ENCODE results near the gene ACAP1. TPM values are rescaled to one million over a fixed set of nuclear protein-coding genes. Genes with fewer than 3 reads are reported as not detected.

ACAP1 gene
- polyA plus RNA-seq, 1 donor (not counting 4 experiments of a cell fraction or from before 2014, with no cell fraction given): 1.7 TPM

GRCh38 chr17:7292194-7292593 lies 44.1 kb upstream of the ACAP1 start:
- H3K4me3 ChIP-seq (ENCODE audit: control insufficient read depth in 2 of 3, extremely low read depth in 1 of 3, insufficient read depth in 2 of 3, low read depth in 1 of 3, low read length in 3 of 3): no peak overlapping the region
- dilution Hi-C loops (cut with MboI; ENCODE audit: extremely low pct_ligation_motif_present, low sequenced_read_pairs): no loop called here
- H4K20me1 ChIP-seq (ENCODE audit: control insufficient read depth, extremely low read depth, insufficient read depth, low read length): peaks cover 2% of the 10 kb centered on the region
- H3K9me3 ChIP-seq (ENCODE audit: control insufficient read depth, low read depth, low read length): no peaks in the 10 kb centered on the region
- no peak for FAIRE-seq
- H3K9ac ChIP-seq (ENCODE audit: control insufficient read depth, extremely low read depth, insufficient read depth, low read length): no peak overlapping the region
- TF ChIP-seq CTCF (optimal IDR thresholded peaks at IDR 0.05 in 1 of 3, IDR thresholded peaks at IDR 0.05 in 1 of 3, conservative IDR thresholded peaks at IDR 0.05 in 1 of 3; ENCODE audit: extremely low read depth in 1 of 3, insufficient read depth in 2 of 3, low read length in 3 of 3): no peak
- no peak for TF ChIP-seq EZH2 (IDR thresholded peaks at IDR 0.05; ENCODE audit: low read length)
- no peaks in the 10 kb centered on the region for H3K79me2 ChIP-seq (ENCODE audit: control insufficient read depth, insufficient read depth, low read length)
- H3K27me3 ChIP-seq (ENCODE audit: control insufficient read depth, extremely low read depth, insufficient read depth, low read length): peaks cover 45% of the 10 kb centered on the region
- peaks cover 23% of the 10 kb centered on the region for H3K4me1 ChIP-seq (ENCODE audit: control insufficient read depth, extremely low read depth, insufficient read depth, low read length)
- no peaks in the 10 kb centered on the region for H3K36me3 ChIP-seq (ENCODE audit: control insufficient read depth in 2 of 2, extremely low read depth in 1 of 2, insufficient read depth in 2 of 2, low read length in 2 of 2)
- H3K4me2 ChIP-seq (ENCODE audit: control insufficient read depth, extremely low read depth, insufficient read depth, low read depth, low read length): no peak overlapping the region
- no peak overlapping the region for H2AFZ ChIP-seq (ENCODE audit: control insufficient read depth, low read length)
- H3K9me1 ChIP-seq (ENCODE audit: control insufficient read depth, extremely low read depth, insufficient read depth, low read length): no peaks in the 10 kb centered on the region
- no peak overlapping the region for H3K27ac ChIP-seq (ENCODE audit: control insufficient read depth, insufficient read depth, low read length)
- no peak for DNase-seq (ENCODE audit: low read depth, low spot score)

GRCh38 chr17:7292729-7293128 lies 43.6 kb upstream of the ACAP1 start:
- Histone ChIP-seq H3K27me3 (ENCODE audit: control insufficient read depth, extremely low read depth, insufficient read depth, low read length) (peaks cover 42% of the 10 kb centered on the region), H4K20me1 (ENCODE audit: control insufficient read depth, extremely low read depth, insufficient read depth, low read length) (peaks cover 2% of the 10 kb centered on the region), H3K27ac (ENCODE audit: control insufficient read depth, insufficient read depth, low read length) (no peak overlapping the region), H3K36me3 (ENCODE audit: control insufficient read depth in 2 of 2, extremely low read depth in 1 of 2, insufficient read depth in 2 of 2, low read length in 2 of 2) (no peaks in the 10 kb centered on the region), H3K9me1 (ENCODE audit: control insufficient read depth, extremely low read depth, insufficient read depth, low read length) (no peaks in the 10 kb centered on the region), H2AFZ (ENCODE audit: control insufficient read depth, low read length) (no peak overlapping the region), H3K79me2 (ENCODE audit: control insufficient read depth, insufficient read depth, low read length) (no peaks in the 10 kb centered on the region), H3K4me1 (ENCODE audit: control insufficient read depth, extremely low read depth, insufficient read depth, low read length) (peaks cover 23% of the 10 kb centered on the region), H3K9ac (ENCODE audit: control insufficient read depth, extremely low read depth, insufficient read depth, low read length) (no peak overlapping the region), H3K4me3 (ENCODE audit: control insufficient read depth in 2 of 3, extremely low read depth in 1 of 3, insufficient read depth in 2 of 3, low read depth in 1 of 3, low read length in 3 of 3) (no peak overlapping the region), H3K9me3 (ENCODE audit: control insufficient read depth, low read depth, low read length) (no peaks in the 10 kb centered on the region), H3K4me2 (ENCODE audit: control insufficient read depth, extremely low read depth, insufficient read depth, low read depth, low read length) (peak overlapping the region; percentile 29)
- dilution Hi-C loops (cut with MboI; ENCODE audit: extremely low pct_ligation_motif_present, low sequenced_read_pairs): no loop called here
- no peak for FAIRE-seq
- DNase-seq (ENCODE audit: low read depth, low spot score): no peak
- TF ChIP-seq CTCF (optimal IDR thresholded peaks at IDR 0.05 in 1 of 3, IDR thresholded peaks at IDR 0.05 in 1 of 3, conservative IDR thresholded peaks at IDR 0.05 in 1 of 3; ENCODE audit: extremely low read depth in 1 of 3, insufficient read depth in 2 of 3, low read length in 3 of 3): no peak
- no peak for TF ChIP-seq EZH2 (IDR thresholded peaks at IDR 0.05; ENCODE audit: low read length)
